Activated effector memory CD4-positive, alpha-beta T cell treated with anti-CD3 and anti-CD28 coated beads, Interleukin-2, amount 50 U/mL, for 16 hours (primary cell): Measurements from ENCODE around the gene CHODL.

ENCODE experiments used
- DNase-seq: peaks from one replicate; pipeline ENCODE4 v3.0.0-alpha.2; 2020

The CHODL gene

GRCh38 chr21:18244671-18245463, at the start of gene CHODL:
CHODL (plus strand) TSS chr21:18244833; CDS start chr21:18245224, 391 bp downstream.
- DNase-seq: no peak

- no peak for DNase-seq
These were observed 39.7 kb upstream of the CHODL start for GRCh38 chr21:18204931-18205330.

GRCh38 chr21:18218331-18218730, 26.3 kb upstream of the CHODL start:
- DNase-seq: no peak

- DNase-seq: no peak
These were observed 24.1 kb upstream of the CHODL start for GRCh38 chr21:18220498-18220897.

- DNase-seq: no peak
These were observed 22.3 kb upstream of the CHODL start for GRCh38 chr21:18222346-18222745.

- DNase-seq: no peak
These were observed 16.4 kb upstream of the CHODL start for GRCh38 chr21:18228060-18228739.

- DNase-seq: no peak
These were observed 9.1 kb upstream of the CHODL start for GRCh38 chr21:18235545-18235944.

GRCh38 chr21:18245464-18245967, 883 bp downstream of the CHODL start:
- DNase-seq: no peak

- no peak for DNase-seq
These were observed 3.5 kb downstream of the CHODL start for GRCh38 chr21:18248171-18248570.

- no peak for DNase-seq
These were observed 5.0 kb downstream of the CHODL start for GRCh38 chr21:18249672-18250071.

- DNase-seq: no peak
These were observed 6.4 kb downstream of the CHODL start for GRCh38 chr21:18251065-18251464.

- no peak for DNase-seq
These were observed 7.6 kb downstream of the CHODL start for GRCh38 chr21:18252256-18252655.

- no peak for DNase-seq
These were observed 8.0 kb downstream of the CHODL start for GRCh38 chr21:18252680-18253079.

GRCh38 chr21:18253221-18253620, 8.6 kb downstream of the CHODL start:
- no peak for DNase-seq

GRCh38 chr21:18253799-18254198, 9.2 kb downstream of the CHODL start:
- DNase-seq: no peak

GRCh38 chr21:18265944-18266343, 21.3 kb downstream of the CHODL start:
- no peak for DNase-seq

- DNase-seq: no peak
These were observed 22.9 kb downstream of the CHODL start for GRCh38 chr21:18267496-18267895.

- no peak for DNase-seq
These were observed 24.3 kb downstream of the CHODL start for GRCh38 chr21:18268906-18269305.

GRCh38 chr21:18269856-18270255, 25.2 kb downstream of the CHODL start:
- no peak for DNase-seq

- DNase-seq: no peak
These were observed 28.8 kb downstream of the CHODL start for GRCh38 chr21:18273400-18273799.

GRCh38 chr21:18274370-18274769, 29.7 kb downstream of the CHODL start:
- DNase-seq: no peak

- no peak for DNase-seq
These were observed 31.1 kb downstream of the CHODL start for GRCh38 chr21:18275781-18276180.

- no peak for DNase-seq
These were observed 40.7 kb downstream of the CHODL start for GRCh38 chr21:18285379-18285778.

GRCh38 chr21:18289876-18290275, 45.2 kb downstream of the CHODL start:
- no peak for DNase-seq
